Common myeloid progenitor, CD34-positive (primary cell): Measurements from ENCODE around the gene ACOXL.

Source experiments
- CTCF ChIA-PET: fragments of 350-600 bp; sonication (Branson Sonifier 250); formaldehyde crosslinking; loops from one replicate; lab custom pipeline; 2021; ENCODE audit warnings: antibody characterized with exemption; lab: Charles Lee
- POLR2A ChIA-PET: fragments of 350-600 bp; sonication (Branson Sonifier 250); formaldehyde crosslinking; loops from one replicate; lab custom pipeline; 2021; ENCODE audit warnings: antibody characterized with exemption; lab: Charles Lee
- DNase-seq, 3 donors: peaks; one replicate each; pipeline versions ENCODE4 v3.0.0 to v3.0.0-alpha.2; 2013
- H3K27ac ChIP-seq, 2 experiments: 1 replicate in 1 of 2; 2 replicates in 1 of 2; pipeline ENCODE4 v1.7.0; 2013; ENCODE audit warnings: inconsistent platforms in 2 of 2, low read length in 2 of 2, mild to moderate bottlenecking in 2 of 2, low read depth in 1 of 2, moderate library complexity in 1 of 2; ENCODE audit not compliant: severe bottlenecking in 2 of 2, insufficient read depth in 1 of 2, poor library complexity in 1 of 2
- H3K27me3 ChIP-seq, 5 experiments: replicated peaks in 2 of 5; 1 replicate in 3 of 5; 2 replicates in 2 of 5; pipeline versions ENCODE4 v1.6.1 to v1.7.0; 2013; ENCODE audit warnings: low read length in 4 of 5, mild to moderate bottlenecking in 2 of 5, moderate library complexity in 2 of 5, inconsistent platforms in 1 of 5; ENCODE audit not compliant: insufficient read depth in 5 of 5, control insufficient read depth in 4 of 5
- H3K36me3 ChIP-seq, 4 experiments: 1 replicate in 2 of 4; 2 replicates in 2 of 4; pipeline versions ENCODE4 v1.6.1 to v1.7.0; 2013; ENCODE audit warnings: low read length in 3 of 4, control low read depth in 1 of 4, mild to moderate bottlenecking in 1 of 4; ENCODE audit not compliant: control insufficient read depth in 4 of 4, insufficient read depth in 4 of 4
- H3K4me1 ChIP-seq, 4 experiments: 1 replicate in 3 of 4; 2 replicates in 1 of 4; pipeline versions ENCODE4 v1.6.1 to v1.7.1; 2013; ENCODE audit warnings: low read length in 3 of 4, mild to moderate bottlenecking in 3 of 4, control low read depth in 1 of 4, inconsistent platforms in 1 of 4, moderate library complexity in 1 of 4; ENCODE audit not compliant: control insufficient read depth in 4 of 4, insufficient read depth in 4 of 4; ENCODE audit errors: control extremely low read depth in 1 of 4
- H3K4me3 ChIP-seq, 7 experiments: 1 replicate in 4 of 7; 2 replicates in 3 of 7; pipeline versions ENCODE4 v1.5.1 to v1.7.0; 2013; ENCODE audit warnings: mild to moderate bottlenecking in 7 of 7, low read length in 6 of 7, moderate library complexity in 6 of 7, inconsistent platforms in 2 of 7, low read depth in 2 of 7, control low read depth in 1 of 7; ENCODE audit not compliant: insufficient read depth in 4 of 7, control insufficient read depth in 1 of 7; ENCODE audit errors: extremely low read depth in 1 of 7
- H3K9me3 ChIP-seq, 5 experiments: 1 replicate in 4 of 5; 2 replicates in 1 of 5; pipeline versions ENCODE4 v1.6.1 to v1.7.1; 2013; ENCODE audit warnings: low read length in 4 of 5, mild to moderate bottlenecking in 2 of 5, inconsistent platforms in 1 of 5, low read depth in 1 of 5, moderate library complexity in 1 of 5; ENCODE audit not compliant: control insufficient read depth in 4 of 5, insufficient read depth in 2 of 5; ENCODE audit errors: control extremely low read depth in 1 of 5
- WGBS: methylation state at CpG from one replicate; pipeline ENCODE4 v1.1.5; 2013; ENCODE audit not compliant: insufficient coverage; 5-methylcytosine and 5-hydroxymethylcytosine counted together

The ACOXL gene

DNA sequence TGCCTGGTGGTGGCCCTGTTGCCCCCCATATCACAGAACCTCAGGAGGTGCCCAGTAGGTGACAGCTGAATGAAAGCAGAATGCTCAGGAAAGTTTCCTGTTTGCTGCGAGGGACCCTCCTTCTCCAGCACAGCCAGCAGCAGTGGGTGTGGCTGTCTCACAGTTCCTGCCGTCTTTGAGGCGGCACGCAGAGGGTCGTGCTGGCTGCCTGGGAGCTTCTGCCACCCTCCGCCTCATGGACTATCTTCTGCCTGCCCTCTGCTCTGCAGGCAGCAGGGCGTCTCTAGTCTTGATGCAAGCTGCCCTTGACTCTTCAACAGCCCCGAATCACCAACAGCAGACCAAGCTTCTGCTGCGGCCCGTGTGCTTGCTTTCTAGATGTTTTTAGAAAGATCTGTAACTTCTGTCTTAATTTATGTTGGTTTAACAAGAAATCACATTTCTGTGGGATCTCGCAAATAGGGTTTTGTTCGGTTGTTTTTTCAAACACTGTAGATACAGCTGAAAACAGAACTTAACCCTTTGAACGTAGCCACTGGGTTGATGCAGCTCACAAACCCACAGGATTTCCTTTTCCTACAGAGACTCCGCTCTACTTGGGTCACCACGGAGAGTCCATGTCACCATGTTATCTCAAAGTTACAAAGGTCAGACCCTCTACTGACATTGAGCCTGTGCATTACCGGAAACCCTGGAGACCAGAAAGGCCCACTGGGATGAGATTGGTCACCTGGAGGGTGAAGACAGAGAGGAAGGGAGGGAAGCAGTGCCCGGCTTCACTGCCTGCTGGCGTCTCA, 144.9 kb downstream of the ACOXL start:
- H3K4me1 ChIP-seq = peaks cover 0 to 25% (median 11%) of the 10 kb centered on the region in 4 experiments
- CTCF ChIA-PET = interaction anchor here (2.1 kb wide), 1 partner anchor 13 kb away, joined by 7 read pairs; no protein-coding TSS in a partner anchor
- no peak overlapping the region for H3K27ac ChIP-seq
- H3K9me3 ChIP-seq = peaks cover 0 to 3% (median 0%) of the 10 kb centered on the region in 5 experiments
- no peaks in the 10 kb centered on the region for H3K36me3 ChIP-seq
- WGBS = 35% methylated on average over 8 of the region's 18 CpGs
- peak overlapping the region in 5 of 7 experiments; percentile 15 to 68 (median 37) for H3K4me3 ChIP-seq
- H3K27me3 ChIP-seq = no peaks in the 10 kb centered on the region
- POLR2A ChIA-PET = interaction anchor here (0.7 kb wide), 1 partner anchor 11 kb away, joined by 3 read pairs; no protein-coding TSS in a partner anchor
- peak in 2 of 3 donors; percentile 19 to 33 for DNase-seq

DNA sequence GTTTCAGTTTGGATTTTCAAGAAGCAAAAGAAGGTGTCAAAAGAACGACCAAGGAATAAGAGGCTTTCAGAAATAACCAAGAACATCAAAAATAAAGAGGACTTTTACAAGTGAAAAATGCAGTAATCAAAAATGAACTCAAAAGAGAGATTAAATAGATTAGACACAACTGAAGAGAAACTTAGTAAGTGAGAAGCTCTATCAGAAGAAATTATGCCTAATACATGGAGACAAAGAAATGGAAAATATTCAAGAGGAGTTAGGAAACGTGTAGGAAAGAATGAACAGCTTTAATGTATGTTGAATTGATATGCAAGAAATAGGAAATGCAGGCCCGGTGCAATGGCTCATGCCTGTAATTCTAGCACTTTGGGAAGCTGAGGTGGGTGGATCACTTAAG, 145.8 kb downstream of the ACOXL start:
- H3K4me1 ChIP-seq = peaks cover 0 to 25% (median 11%) of the 10 kb centered on the region in 4 experiments
- POLR2A ChIA-PET = no interaction called here
- CTCF ChIA-PET = interaction anchor here (2.1 kb wide), 1 partner anchor 14 kb away, joined by 7 read pairs; no protein-coding TSS in a partner anchor
- no peak overlapping the region for H3K4me3 ChIP-seq
- no peaks in the 10 kb centered on the region for H3K36me3 ChIP-seq
- peaks cover 0 to 3% (median 0%) of the 10 kb centered on the region in 5 experiments for H3K9me3 ChIP-seq
- H3K27me3 ChIP-seq = no peaks in the 10 kb centered on the region
- no peak overlapping the region for H3K27ac ChIP-seq
- DNase-seq = no peak
- WGBS = 92% methylated on average over 2 of the region's 3 CpGs

DNA sequence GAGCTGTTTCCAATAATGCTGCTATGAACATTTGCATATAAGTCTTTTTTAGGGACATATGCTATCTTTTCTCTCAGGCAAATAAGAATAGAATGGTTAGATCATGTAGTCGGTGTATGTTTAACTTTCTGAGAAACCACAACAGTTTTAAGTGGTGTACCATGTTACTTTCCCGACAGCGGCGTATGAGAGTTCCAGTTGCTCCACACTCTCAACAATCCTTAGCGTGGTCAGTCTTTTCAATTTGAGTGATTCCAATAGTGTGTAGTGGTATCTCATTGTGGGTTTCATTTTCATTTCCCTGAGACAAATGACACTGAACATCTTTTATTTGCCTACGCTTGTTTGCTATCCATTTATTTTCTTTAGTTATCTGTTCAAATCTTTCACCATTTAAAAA, 149.5 kb downstream of the ACOXL start:
- H3K4me3 ChIP-seq = no peak overlapping the region
- WGBS = 100% methylated on average over 2 of the region's 6 CpGs
- no peaks in the 10 kb centered on the region for H3K27me3 ChIP-seq
- POLR2A ChIA-PET = no interaction called here
- no peak for DNase-seq
- H3K36me3 ChIP-seq = no peaks in the 10 kb centered on the region
- H3K27ac ChIP-seq = no peak overlapping the region
- peaks cover 0 to 3% (median 0%) of the 10 kb centered on the region in 5 experiments for H3K9me3 ChIP-seq
- peaks cover 0 to 10% (median 9%) of the 10 kb centered on the region in 4 experiments for H3K4me1 ChIP-seq
- CTCF ChIA-PET = no interaction called here

DNA sequence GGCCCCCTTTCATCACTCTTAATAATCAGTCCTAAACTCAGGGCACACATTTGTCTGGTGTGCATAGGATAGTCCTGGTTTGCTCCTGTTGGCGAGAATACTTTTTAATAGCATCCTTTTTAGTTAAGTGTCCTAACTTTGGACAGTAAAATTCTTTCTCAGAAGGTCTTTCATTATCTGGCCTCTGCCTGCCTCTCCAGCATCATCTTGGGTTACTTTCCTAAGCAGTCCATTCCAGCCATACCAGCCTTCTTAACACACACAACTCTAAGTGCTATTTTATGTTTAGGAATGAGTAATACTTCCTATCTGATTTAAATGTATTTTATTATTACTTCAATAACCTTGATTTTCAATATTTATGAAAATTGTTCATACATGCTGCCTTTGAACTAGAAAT, 151.0 kb downstream of the ACOXL start:
- WGBS = 100% methylated on average over 1 of the region's 1 CpG
- ChIA-PET CTCF (no interaction called here), POLR2A (no interaction called here)
- Histone ChIP-seq H3K27me3 (no peaks in the 10 kb centered on the region), H3K27ac (no peak overlapping the region), H3K4me3 (no peak overlapping the region), H3K4me1 (no peaks in the 10 kb centered on the region), H3K9me3 (peaks cover 0 to under 1% (median 0%) of the 10 kb centered on the region in 5 experiments), H3K36me3 (no peaks in the 10 kb centered on the region)
- no peak for DNase-seq

DNA sequence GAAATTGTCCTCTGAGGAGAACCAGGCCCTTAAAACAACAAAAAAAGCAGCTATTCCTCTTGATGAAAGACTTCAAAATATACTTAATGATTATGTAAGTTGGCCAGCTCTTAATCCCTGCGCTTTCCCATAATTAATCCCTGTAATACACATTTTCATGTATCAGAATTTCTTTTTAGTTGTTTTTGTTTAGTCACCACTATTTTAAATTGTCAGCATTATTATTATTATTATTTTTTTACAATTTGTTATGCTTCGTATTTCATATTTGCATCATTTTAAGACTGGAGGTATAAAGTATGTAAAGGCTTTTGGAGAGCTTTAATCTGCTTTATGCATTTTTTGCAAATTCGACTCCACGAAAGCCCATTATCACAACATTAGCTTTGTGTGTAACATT, 152.9 kb downstream of the ACOXL start:
- Histone ChIP-seq H3K27ac (no peak overlapping the region), H3K27me3 (peaks cover 0 to 2% (median 0%) of the 10 kb centered on the region in 5 experiments), H3K4me1 (no peaks in the 10 kb centered on the region), H3K4me3 (no peak overlapping the region), H3K9me3 (peaks cover 0 to 1% (median 0%) of the 10 kb centered on the region in 5 experiments), H3K36me3 (no peaks in the 10 kb centered on the region)
- ChIA-PET CTCF (no interaction called here), POLR2A (no interaction called here)
- WGBS = 100% methylated on average over 2 of the region's 4 CpGs
- no peak for DNase-seq

DNA sequence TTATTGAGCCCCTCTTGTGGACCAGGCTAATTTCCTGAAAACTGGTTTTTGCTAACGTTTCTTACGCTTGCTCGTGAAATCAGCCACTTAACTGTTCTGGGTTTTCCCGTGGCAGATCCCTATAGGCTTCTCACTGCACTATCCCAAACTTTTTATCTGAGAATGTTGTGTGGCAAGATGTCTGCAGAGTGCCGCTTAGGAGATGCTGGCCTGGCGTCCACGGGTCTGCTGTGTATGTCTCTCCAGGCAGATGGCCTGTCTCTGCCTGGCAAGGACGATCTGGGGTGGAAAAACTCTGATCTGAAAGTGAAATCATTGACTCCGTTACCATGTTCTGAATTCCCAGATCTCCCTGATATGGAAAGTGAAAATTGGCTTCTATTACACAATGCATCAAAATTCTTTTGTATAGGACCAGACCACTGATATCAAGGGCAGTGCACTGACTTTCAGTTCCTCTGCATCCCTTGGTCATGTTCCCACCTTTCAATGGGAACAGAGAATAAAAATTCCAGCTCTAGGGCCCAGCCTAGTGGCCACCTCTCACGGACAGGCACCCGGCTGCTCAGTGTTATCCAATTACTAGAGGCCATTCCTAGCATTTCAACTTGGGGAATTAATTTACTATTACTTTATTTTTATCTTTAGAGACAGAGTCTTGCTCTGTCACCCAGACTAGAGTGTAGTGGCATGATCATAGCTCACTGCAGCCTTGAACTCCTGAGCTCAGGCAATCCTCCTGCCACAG, 154.6 kb downstream of the ACOXL start:
- Histone ChIP-seq H3K4me1 (no peaks in the 10 kb centered on the region), H3K36me3 (no peaks in the 10 kb centered on the region), H3K27ac (no peak overlapping the region), H3K9me3 (peaks cover 0 to 2% (median 0%) of the 10 kb centered on the region in 5 experiments), H3K27me3 (peaks cover 0 to 2% (median 0%) of the 10 kb centered on the region in 5 experiments), H3K4me3 (no peak overlapping the region)
- 89% methylated on average over 5 of the region's 11 CpGs for WGBS
- CTCF ChIA-PET = no interaction called here
- DNase-seq = no peak
- POLR2A ChIA-PET = interaction anchor here (0.5 kb wide), 1 partner anchor 160 kb away, joined by 3 read pairs; no protein-coding TSS in a partner anchor
